Panc1 (cell line): ENCODE data around the gene CD99. TPM values are rescaled to one million over a fixed set of nuclear protein-coding genes. Genes with fewer than 3 reads are reported as not detected.

Experiments
- ATAC-seq: fragments of 200-7000 bp; cut with Tn5 transposase; 2 replicates; pipeline ENCODE4 v1.9.1; 2020; ENCODE audit warnings: mild to moderate bottlenecking, moderate library complexity
- BruUV-seq: library from RNA; stranded (reverse); fragments of 400-500 nt; replicated peaks from 2 replicates; lab custom pipeline; 2021; lab: Mats Ljungman, UMichigan
- CTCF ChIA-PET: fragments of 300-600 bp; sonication (Branson Sonifier 250); formaldehyde crosslinking; loops from one replicate; lab custom pipeline; 2022; ENCODE audit warnings: antibody characterized with exemption; lab: Charles Lee
- POLR2A ChIA-PET: fragments of 300-600 bp; sonication (Branson Sonifier 250); formaldehyde crosslinking; loops from one replicate; lab custom pipeline; 2022; ENCODE audit warnings: antibody characterized with exemption; lab: Charles Lee
- DNase-seq: peaks from one replicate; pipeline ENCODE4 v3.0.0-alpha.2; 2010; ENCODE audit warnings: low read depth, low spot score
- H3K27ac ChIP-seq: 2 replicates; pipeline ENCODE4 v1.5.1; 2011; ENCODE audit warnings: mild to moderate bottlenecking, low read length, inconsistent platforms
- H3K27me3 ChIP-seq: fragments of 200-500 bp; sonication (Bioruptor generic); 2 replicates; pipeline ENCODE4 v1.6.0; 2014; ENCODE audit warnings: low read length, inconsistent platforms; ENCODE audit not compliant: control insufficient read depth, insufficient read depth
- H3K36me3 ChIP-seq: fragments of 200-500 bp; sonication (Bioruptor generic); 2 replicates; pipeline ENCODE4 v1.5.1; 2014; ENCODE audit warnings: inconsistent platforms, mild to moderate bottlenecking, low read length, moderate library complexity; ENCODE audit not compliant: control insufficient read depth, insufficient read depth
- H3K4me1 ChIP-seq: 2 replicates; pipeline ENCODE4 v1.5.1; 2011; ENCODE audit warnings: inconsistent platforms, mild to moderate bottlenecking, low read length, moderate library complexity; ENCODE audit not compliant: control insufficient read depth, insufficient read depth
- H3K4me3 ChIP-seq, 2 experiments: 2 replicates each; pipeline ENCODE4 v1.5.1; 2011 to 2012; ENCODE audit warnings: low read depth in 2 of 2, low read length in 2 of 2, mild to moderate bottlenecking in 2 of 2, inconsistent platforms in 1 of 2, moderate library complexity in 1 of 2
- H3K9me3 ChIP-seq: fragments of 200-500 bp; sonication (Bioruptor generic); 2 replicates; pipeline ENCODE4 v1.5.1; 2014; ENCODE audit warnings: low read depth, mild to moderate bottlenecking, inconsistent platforms, low read length, moderate library complexity; ENCODE audit not compliant: control insufficient read depth, insufficient read depth
- POLR2AphosphoS5 ChIP-seq: IDR thresholded peaks from 2 replicates; pipeline ENCODE4 v1.6.1; 2012; ENCODE audit warnings: mild to moderate bottlenecking, low read depth, low read length, moderate library complexity
- SIN3A ChIP-seq: IDR thresholded peaks from 2 replicates; pipeline ENCODE4 v1.6.1; 2012; ENCODE audit warnings: low read depth, mild to moderate bottlenecking, low read length, moderate library complexity, borderline replicate concordance; ENCODE audit not compliant: insufficient read depth
- TCF7L2 ChIP-seq: IDR thresholded peaks from 2 replicates; pipeline ENCODE4 v1.6.1; 2011; ENCODE audit warnings: mild to moderate bottlenecking, low read depth, low read length, inconsistent platforms
- in situ Hi-C: cut with HindIII; loops from 2 replicates; pipeline ENCODE4 v1.10.0; 2016; ENCODE audit warnings: low sequenced_read_pairs, low pct_unique_long_range_greater_than_20kb
- intact Hi-C: fragments of 100-400 bp; cut with micrococcal nuclease; formaldehyde crosslinking; loops from one replicate; pipeline ENCODE4 v1.10.0; 2022; ENCODE audit not compliant: unreplicated experiment
- total RNA-seq: library from RNA; stranded (reverse); gene quantifications from one replicate; pipeline ENCODE4 v1.2.1, GENCODE V29; 2021; ENCODE audit not compliant: unreplicated experiment
- TF ChIP-seq, protein P1 (sequence below), 2 experiments: IDR thresholded peaks; 2 replicates each; pipeline ENCODE4 v1.6.1; 2011 to 2012; ENCODE audit warnings: low read depth in 2 of 2, control low read depth in 1 of 2, low read length in 1 of 2, mild to moderate bottlenecking in 1 of 2, moderate library complexity in 1 of 2; ENCODE audit not compliant: insufficient read depth in 1 of 2
- TF ChIP-seq, protein P2 (sequence below): fragments of 450-650 bp; IDR thresholded peaks from 2 replicates; pipeline ENCODE4 v1.5.1; 2017; ENCODE audit warnings: mild to moderate bottlenecking

CD99 gene
- total RNA-seq, 1 experiment from 2014 or later = 67.6 TPM

DNA sequence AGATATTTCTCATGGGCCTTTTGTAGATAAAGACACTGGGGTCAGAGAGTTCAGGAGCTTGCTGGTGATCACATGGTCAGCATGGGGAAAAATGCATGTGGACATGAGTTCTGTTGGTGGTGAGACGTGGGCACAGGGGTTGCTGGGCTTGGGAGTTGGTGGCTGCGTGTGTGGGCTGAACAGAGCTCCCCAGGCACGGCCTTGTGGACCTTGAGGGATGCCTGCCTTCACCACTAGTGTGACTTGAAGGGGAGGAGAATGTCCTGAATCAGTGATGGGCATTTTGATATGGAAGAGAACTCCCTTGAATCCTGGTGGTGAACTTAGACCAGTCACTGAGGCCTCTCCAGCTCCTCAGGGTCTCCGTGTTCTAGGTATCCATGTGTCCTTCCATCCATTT is 8.9 kb downstream of the CD99 start:
- in situ Hi-C loops = no loop called here
- H3K27ac ChIP-seq = no peak overlapping the region
- POLR2A ChIA-PET = no interaction called here

DNA sequence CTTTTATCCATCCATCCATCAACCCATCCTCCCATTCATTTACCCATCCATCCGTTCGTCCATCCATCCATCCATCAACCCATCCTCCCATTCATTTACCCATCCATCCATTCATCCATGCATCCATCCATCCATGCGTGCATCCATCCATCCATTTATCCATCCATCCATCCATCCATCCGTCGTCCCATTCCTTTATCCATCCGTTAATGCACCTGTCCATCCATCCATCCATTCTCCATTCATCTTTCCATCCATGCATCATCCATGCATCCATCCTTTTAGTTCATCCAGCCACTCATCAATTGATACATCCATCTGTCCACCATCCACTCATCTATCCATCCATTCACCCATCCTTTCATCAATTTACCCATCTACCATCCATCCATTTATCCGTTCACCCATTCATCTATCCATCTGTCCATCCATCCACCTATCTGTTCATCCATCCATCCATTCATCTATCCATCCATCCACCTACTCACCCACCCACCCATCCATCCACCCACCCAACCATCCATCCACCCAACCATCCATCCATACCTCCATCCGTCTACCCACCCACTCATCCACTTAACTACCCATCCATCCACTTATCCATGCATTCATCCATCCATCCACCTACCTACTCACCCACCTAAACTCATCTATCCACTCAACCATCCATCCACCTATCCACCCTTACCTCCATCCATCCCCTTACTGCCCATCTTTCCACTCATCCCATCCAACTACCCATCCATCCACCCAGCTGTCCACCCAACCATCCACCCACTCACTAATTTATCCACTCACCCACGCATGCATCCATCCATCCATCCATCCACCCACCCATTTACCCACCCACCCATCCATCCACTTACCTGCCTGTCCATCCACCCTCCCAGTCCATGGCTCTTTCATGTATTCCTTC is 9.6 kb downstream of the CD99 start:
- Histone ChIP-seq H3K27me3 (no peaks in the 10 kb centered on the region), H3K4me3 (no peak overlapping the region), H3K9me3 (no peaks in the 10 kb centered on the region), H3K36me3 (no peaks in the 10 kb centered on the region), H3K27ac (no peak overlapping the region), H3K4me1 (no peaks in the 10 kb centered on the region)
- in situ Hi-C loops (no loop called here), intact Hi-C loops (no loop called here)
- ATAC-seq (no peak), DNase-seq (no peak)
- CTCF ChIA-PET = no interaction called here
- TF ChIP-seq POLR2AphosphoS5 = no peak
- POLR2A ChIA-PET = no interaction called here
- no TSS peak for BruUV-seq

More for the DNA sequence above, 8.9 kb downstream of the CD99 start:
- CTCF ChIA-PET = no interaction called here
- ATAC-seq = no peak
- intact Hi-C loops = no loop called here
- no peak for DNase-seq
- Histone ChIP-seq H3K36me3 (no peaks in the 10 kb centered on the region), H3K4me3 (no peak overlapping the region), H3K4me1 (no peaks in the 10 kb centered on the region), H3K9me3 (no peaks in the 10 kb centered on the region), H3K27me3 (no peaks in the 10 kb centered on the region)
- TF ChIP-seq, protein P1, sequence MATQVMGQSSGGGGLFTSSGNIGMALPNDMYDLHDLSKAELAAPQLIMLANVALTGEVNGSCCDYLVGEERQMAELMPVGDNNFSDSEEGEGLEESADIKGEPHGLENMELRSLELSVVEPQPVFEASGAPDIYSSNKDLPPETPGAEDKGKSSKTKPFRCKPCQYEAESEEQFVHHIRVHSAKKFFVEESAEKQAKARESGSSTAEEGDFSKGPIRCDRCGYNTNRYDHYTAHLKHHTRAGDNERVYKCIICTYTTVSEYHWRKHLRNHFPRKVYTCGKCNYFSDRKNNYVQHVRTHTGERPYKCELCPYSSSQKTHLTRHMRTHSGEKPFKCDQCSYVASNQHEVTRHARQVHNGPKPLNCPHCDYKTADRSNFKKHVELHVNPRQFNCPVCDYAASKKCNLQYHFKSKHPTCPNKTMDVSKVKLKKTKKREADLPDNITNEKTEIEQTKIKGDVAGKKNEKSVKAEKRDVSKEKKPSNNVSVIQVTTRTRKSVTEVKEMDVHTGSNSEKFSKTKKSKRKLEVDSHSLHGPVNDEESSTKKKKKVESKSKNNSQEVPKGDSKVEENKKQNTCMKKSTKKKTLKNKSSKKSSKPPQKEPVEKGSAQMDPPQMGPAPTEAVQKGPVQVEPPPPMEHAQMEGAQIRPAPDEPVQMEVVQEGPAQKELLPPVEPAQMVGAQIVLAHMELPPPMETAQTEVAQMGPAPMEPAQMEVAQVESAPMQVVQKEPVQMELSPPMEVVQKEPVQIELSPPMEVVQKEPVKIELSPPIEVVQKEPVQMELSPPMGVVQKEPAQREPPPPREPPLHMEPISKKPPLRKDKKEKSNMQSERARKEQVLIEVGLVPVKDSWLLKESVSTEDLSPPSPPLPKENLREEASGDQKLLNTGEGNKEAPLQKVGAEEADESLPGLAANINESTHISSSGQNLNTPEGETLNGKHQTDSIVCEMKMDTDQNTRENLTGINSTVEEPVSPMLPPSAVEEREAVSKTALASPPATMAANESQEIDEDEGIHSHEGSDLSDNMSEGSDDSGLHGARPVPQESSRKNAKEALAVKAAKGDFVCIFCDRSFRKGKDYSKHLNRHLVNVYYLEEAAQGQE (IDR thresholded peaks at IDR 0.05; ENCODE audit: insufficient read depth in 1 of 2, low read depth in 2 of 2, low read length in 1 of 2) = no peak
- TF ChIP-seq TCF7L2 (no peak), POLR2AphosphoS5 (no peak), SIN3A (no peak)
- TF ChIP-seq, protein P2, sequence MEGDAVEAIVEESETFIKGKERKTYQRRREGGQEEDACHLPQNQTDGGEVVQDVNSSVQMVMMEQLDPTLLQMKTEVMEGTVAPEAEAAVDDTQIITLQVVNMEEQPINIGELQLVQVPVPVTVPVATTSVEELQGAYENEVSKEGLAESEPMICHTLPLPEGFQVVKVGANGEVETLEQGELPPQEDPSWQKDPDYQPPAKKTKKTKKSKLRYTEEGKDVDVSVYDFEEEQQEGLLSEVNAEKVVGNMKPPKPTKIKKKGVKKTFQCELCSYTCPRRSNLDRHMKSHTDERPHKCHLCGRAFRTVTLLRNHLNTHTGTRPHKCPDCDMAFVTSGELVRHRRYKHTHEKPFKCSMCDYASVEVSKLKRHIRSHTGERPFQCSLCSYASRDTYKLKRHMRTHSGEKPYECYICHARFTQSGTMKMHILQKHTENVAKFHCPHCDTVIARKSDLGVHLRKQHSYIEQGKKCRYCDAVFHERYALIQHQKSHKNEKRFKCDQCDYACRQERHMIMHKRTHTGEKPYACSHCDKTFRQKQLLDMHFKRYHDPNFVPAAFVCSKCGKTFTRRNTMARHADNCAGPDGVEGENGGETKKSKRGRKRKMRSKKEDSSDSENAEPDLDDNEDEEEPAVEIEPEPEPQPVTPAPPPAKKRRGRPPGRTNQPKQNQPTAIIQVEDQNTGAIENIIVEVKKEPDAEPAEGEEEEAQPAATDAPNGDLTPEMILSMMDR = no peak
- no TSS peak for BruUV-seq

DNA sequence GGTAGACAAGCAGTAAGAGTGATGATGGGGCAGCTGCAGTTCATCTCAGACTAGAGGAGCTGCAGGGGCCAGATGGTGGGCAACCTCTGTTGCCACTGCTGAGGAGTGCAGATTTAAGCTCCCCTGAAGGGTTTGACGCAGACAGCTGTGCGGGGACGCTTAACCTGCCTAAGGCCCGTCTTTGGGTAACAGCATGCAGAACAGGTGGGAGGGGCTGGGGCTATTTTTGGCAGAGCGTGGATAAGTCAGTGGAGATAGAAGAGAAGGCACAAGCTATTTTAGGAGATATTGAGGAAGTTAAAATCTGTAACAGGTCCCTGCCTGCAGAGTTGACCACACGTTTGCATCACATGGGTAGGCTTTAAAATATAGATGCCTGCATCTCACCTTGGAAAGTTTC is 10.5 kb downstream of the CD99 start:
- ChIA-PET CTCF (no interaction called here), POLR2A (no interaction called here)
- Histone ChIP-seq H3K27me3 (no peaks in the 10 kb centered on the region), H3K9me3 (no peaks in the 10 kb centered on the region), H3K36me3 (no peaks in the 10 kb centered on the region), H3K27ac (no peak overlapping the region), H3K4me1 (no peaks in the 10 kb centered on the region), H3K4me3 (no peak overlapping the region)
- TF ChIP-seq SIN3A = no peak
- no peak for TF ChIP-seq TCF7L2
- no peak for TF ChIP-seq POLR2AphosphoS5
- TF ChIP-seq, protein P2 = no peak
- TF ChIP-seq, protein P1 (IDR thresholded peaks at IDR 0.05; ENCODE audit: insufficient read depth in 1 of 2, low read depth in 2 of 2, low read length in 1 of 2) = no peak
- in situ Hi-C loops = no loop called here
- BruUV-seq = no TSS peak
- ATAC-seq (no peak), DNase-seq (no peak)
- intact Hi-C loops = no loop called here
